LNCAP (cell line): ENCODE measurements around the gene LIPA.

Experiments used
- TF ChIP-seq, protein P1 (sequence below): fragments of 450-650 bp; IDR thresholded peaks from 2 replicates; pipeline ENCODE4 v1.5.1; 2017; ENCODE audit warnings: mild to moderate bottlenecking

LIPA gene

GRCh38 chr10:89197473-89197872 lies 54.1 kb downstream of the LIPA start:
- TF ChIP-seq, protein P1, sequence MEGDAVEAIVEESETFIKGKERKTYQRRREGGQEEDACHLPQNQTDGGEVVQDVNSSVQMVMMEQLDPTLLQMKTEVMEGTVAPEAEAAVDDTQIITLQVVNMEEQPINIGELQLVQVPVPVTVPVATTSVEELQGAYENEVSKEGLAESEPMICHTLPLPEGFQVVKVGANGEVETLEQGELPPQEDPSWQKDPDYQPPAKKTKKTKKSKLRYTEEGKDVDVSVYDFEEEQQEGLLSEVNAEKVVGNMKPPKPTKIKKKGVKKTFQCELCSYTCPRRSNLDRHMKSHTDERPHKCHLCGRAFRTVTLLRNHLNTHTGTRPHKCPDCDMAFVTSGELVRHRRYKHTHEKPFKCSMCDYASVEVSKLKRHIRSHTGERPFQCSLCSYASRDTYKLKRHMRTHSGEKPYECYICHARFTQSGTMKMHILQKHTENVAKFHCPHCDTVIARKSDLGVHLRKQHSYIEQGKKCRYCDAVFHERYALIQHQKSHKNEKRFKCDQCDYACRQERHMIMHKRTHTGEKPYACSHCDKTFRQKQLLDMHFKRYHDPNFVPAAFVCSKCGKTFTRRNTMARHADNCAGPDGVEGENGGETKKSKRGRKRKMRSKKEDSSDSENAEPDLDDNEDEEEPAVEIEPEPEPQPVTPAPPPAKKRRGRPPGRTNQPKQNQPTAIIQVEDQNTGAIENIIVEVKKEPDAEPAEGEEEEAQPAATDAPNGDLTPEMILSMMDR: no peak

DNA sequence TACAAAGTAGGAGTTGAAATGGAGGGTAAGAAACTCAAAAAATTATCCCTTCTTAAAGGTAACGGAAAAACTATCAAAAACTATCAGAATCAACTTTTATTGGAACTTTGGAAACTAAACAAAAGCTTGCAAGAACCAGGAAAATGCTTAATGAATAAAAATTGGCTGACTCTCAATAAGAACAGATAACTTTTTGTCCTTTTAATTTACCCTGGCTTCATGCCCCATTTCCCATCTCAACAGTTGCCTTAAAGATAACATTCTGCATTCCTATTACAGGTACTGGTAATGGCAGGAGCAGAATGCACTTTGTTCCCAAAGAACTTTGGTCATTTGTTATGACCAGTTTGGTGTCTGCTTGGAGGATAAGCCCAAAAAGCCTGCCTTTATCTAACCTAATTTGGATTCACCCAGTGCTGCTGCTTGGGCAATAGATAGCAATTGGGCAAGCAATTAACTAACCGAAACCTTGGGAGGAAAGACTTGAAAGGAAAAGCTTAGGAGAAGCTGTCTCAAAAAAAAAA lies 62.3 kb downstream of the LIPA start:
- TF ChIP-seq, protein P1: no peak

GRCh38 chr10:89185658-89186057 lies 65.9 kb downstream of the LIPA start:
- TF ChIP-seq, protein P1: no peak

GRCh38 chr10:89184638-89185037 lies 66.9 kb downstream of the LIPA start:
- TF ChIP-seq, protein P1: no peak

- TF ChIP-seq, protein P1: no peak
Measured at GRCh38 chr10:89183571-89183970, 68.0 kb downstream of the LIPA start.

- TF ChIP-seq, protein P1: no peak
Measured at GRCh38 chr10:89182894-89183293, 68.7 kb downstream of the LIPA start.

DNA sequence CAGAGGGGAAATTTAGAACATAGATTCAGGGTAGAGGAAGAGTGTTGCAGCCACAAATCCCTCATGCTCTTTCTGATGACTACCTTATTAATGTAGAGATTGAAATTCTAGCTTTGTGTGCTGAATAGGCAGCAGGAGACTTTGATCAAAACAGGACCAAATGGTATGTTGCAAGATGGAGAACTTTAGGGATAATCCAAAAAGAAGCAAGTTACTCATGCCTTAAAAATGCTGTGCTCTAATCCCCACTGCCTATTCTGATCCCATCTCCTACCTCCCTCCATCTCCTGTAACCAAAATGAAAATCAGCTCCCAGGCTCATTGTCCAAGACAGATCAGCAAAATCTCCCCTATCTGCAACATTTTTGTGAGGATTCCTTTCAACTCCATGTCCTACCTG lies 75.8 kb downstream of the LIPA start:
- TF ChIP-seq, protein P1: no peak

DNA sequence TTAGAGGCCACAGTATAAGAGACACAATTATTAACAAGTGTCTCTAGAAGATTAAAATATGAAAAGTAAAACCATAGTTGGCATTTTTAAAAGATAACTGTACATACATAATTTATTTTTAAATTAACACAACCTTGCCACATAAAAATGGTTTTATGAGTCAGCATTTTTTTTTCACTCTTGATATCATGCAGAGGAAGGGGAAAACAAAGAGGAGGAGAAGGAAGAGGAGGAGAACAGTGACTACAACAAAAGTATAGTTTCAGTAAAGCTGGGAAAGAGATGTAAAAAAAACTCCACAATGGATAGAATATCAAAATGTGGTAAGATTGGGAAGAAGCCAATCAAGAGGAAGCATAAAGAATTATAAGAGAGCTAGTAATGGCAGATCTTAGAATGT lies 78.5 kb downstream of the LIPA start:
- TF ChIP-seq, protein P1: no peak
